PC-3 (cell line): ENCODE results near the gene OPRL1. TPM values are rescaled to one million over a fixed set of nuclear protein-coding genes. Genes with fewer than 3 reads are reported as not detected.

ENCODE experiments used
- ATAC-seq: fragments of 200-7000 bp; cut with Tn5 transposase; 2 replicates; pipeline ENCODE4 v1.9.1; 2020; ENCODE audit warnings: mild to moderate bottlenecking, moderate library complexity
- BruUV-seq: library from RNA; stranded (reverse); fragments of 400-500 nt; replicated peaks from 2 replicates; lab custom pipeline; 2021; lab: Mats Ljungman, UMichigan
- CTCF ChIA-PET: fragments of 300-600 bp; sonication (Branson Sonifier 250); formaldehyde crosslinking; loops from one replicate; lab custom pipeline; 2022; ENCODE audit warnings: antibody characterized with exemption; lab: Charles Lee
- POLR2A ChIA-PET: fragments of 300-600 bp; sonication (Branson Sonifier 250); formaldehyde crosslinking; loops from one replicate; lab custom pipeline; 2022; ENCODE audit warnings: antibody characterized with exemption; ENCODE audit not compliant: unreplicated experiment; lab: Charles Lee
- DNase-seq: peaks from one replicate; pipeline ENCODE4 v3.0.0-alpha.2; 2015
- H2AFZ ChIP-seq: fragments of 300-600 bp; sonication (generic); 2 replicates; pipeline ENCODE4 v1.6.0; 2016; ENCODE audit warnings: antibody characterized with exemption, low read length
- H3F3A ChIP-seq: fragments of 300-600 bp; sonication (generic); one replicate; pipeline ENCODE4 v1.6.0; 2017; ENCODE audit warnings: antibody characterized with exemption, low read length, control low read depth, mild to moderate bottlenecking; ENCODE audit not compliant: unreplicated experiment
- H3K27ac ChIP-seq: fragments of 300-600 bp; sonication (generic); 2 replicates; pipeline ENCODE4 v1.5.1; 2016; ENCODE audit warnings: mild to moderate bottlenecking, low read length
- H3K27me3 ChIP-seq: fragments of 300-600 bp; sonication (generic); 2 replicates; pipeline ENCODE4 v1.6.1; 2016; ENCODE audit warnings: low read length, mixed read lengths
- H3K36me3 ChIP-seq: fragments of 300-600 bp; sonication (generic); 2 replicates; pipeline ENCODE4 v1.6.1; 2016; ENCODE audit warnings: low read depth, mixed run types, low read length, mixed read lengths
- H3K4me1 ChIP-seq: fragments of 300-600 bp; sonication (generic); 2 replicates; pipeline ENCODE4 v1.5.1; 2016; ENCODE audit warnings: low read length; ENCODE audit not compliant: insufficient read depth
- H3K4me2 ChIP-seq: fragments of 300-600 bp; sonication (generic); 2 replicates; pipeline ENCODE4 v1.6.0; 2016; ENCODE audit warnings: low read length
- H3K4me3 ChIP-seq: fragments of 300-600 bp; sonication (generic); 2 replicates; pipeline ENCODE4 v1.5.1; 2016; ENCODE audit warnings: mild to moderate bottlenecking, low read length, mixed read lengths
- H3K79me2 ChIP-seq: fragments of 300-600 bp; sonication (generic); 2 replicates; pipeline ENCODE4 v1.6.1; 2017; ENCODE audit warnings: low read length, mixed read lengths
- H3K9ac ChIP-seq: fragments of 300-600 bp; sonication (generic); 2 replicates; pipeline ENCODE4 v1.6.0; 2016; ENCODE audit warnings: mild to moderate bottlenecking, low read length
- H3K9me2 ChIP-seq: fragments of 300-600 bp; sonication (generic); replicated peaks from 2 replicates; pipeline ENCODE4 v1.6.1; 2016; ENCODE audit warnings: mixed run types, low read length, mixed read lengths
- H3K9me3 ChIP-seq: fragments of 300-600 bp; sonication (generic); 2 replicates; pipeline ENCODE4 v1.6.1; 2016; ENCODE audit warnings: low read length, mixed read lengths
- H4K20me1 ChIP-seq: fragments of 300-600 bp; sonication (generic); 2 replicates; pipeline ENCODE4 v1.6.1; 2016; ENCODE audit warnings: low read length, mixed read lengths
- CTCF ChIP-seq: fragments of 300-600 bp; sonication (generic); conservative IDR thresholded peaks from 2 replicates; pipeline ENCODE4 v1.5.1; 2017; ENCODE audit warnings: antibody characterized with exemption, low read depth, mild to moderate bottlenecking, low read length
- EZH2 ChIP-seq: fragments of 300-600 bp; sonication (generic); IDR thresholded peaks from one replicate; pipeline ENCODE4 v1.6.1; 2017; ENCODE audit warnings: antibody characterized with exemption, mild to moderate bottlenecking, low read length; ENCODE audit not compliant: unreplicated experiment
- EZH2phosphoT487 ChIP-seq: fragments of 300-600 bp; sonication (generic); IDR thresholded peaks from 2 replicates; pipeline ENCODE4 v1.6.1; 2018; ENCODE audit warnings: mild to moderate bottlenecking, antibody characterized with exemption, low read length, borderline replicate concordance
- intact Hi-C: fragments of 100-400 bp; cut with micrococcal nuclease; formaldehyde crosslinking; loops from 2 replicates; pipeline ENCODE4 v1.9.0; 2023
- total RNA-seq: library from RNA; depleted of rRNA; stranded (reverse); fragments of >200 nt; gene quantifications from 2 replicates; pipeline ENCODE4 v1.2.3, GENCODE V29; 2014

The OPRL1 gene
- total RNA-seq, 1 experiment from 2014 or later = 5.6 TPM

GRCh38 chr20:64069614-64070243, 10.2 kb upstream of the OPRL1 start:
- no TSS peak for BruUV-seq
- Histone ChIP-seq H3F3A (no peaks in the 10 kb centered on the region), H3K36me3 (no peaks in the 10 kb centered on the region), H3K9ac (no peak overlapping the region), H3K4me3 (no peak overlapping the region), H3K9me3 (no peaks in the 10 kb centered on the region), H3K27me3 (no peaks in the 10 kb centered on the region), H3K9me2 (no peaks in the 10 kb centered on the region), H3K4me2 (no peak overlapping the region), H3K4me1 (peaks cover 18% of the 10 kb centered on the region), H3K27ac (no peak overlapping the region), H2AFZ (no peak overlapping the region), H4K20me1 (no peaks in the 10 kb centered on the region), H3K79me2 (no peaks in the 10 kb centered on the region)
- TF ChIP-seq EZH2 = no peak
- TF ChIP-seq CTCF = peak; percentile 92
- ATAC-seq = peak; percentile 53
- ChIA-PET CTCF (interaction anchor here (1.2 kb wide), 1 partner anchor 14 kb away, joined by 4 read pairs; no protein-coding TSS in a partner anchor), POLR2A (no interaction called here)
- DNase-seq = peak; percentile 48
- intact Hi-C loops = no loop called here

GRCh38 chr20:64070244-64070993, 9.5 kb upstream of the OPRL1 start:
- intact Hi-C loops = no loop called here
- Histone ChIP-seq H3K79me2 (no peaks in the 10 kb centered on the region), H3F3A (no peaks in the 10 kb centered on the region), H3K9ac (no peak overlapping the region), H3K36me3 (no peaks in the 10 kb centered on the region), H4K20me1 (no peaks in the 10 kb centered on the region), H3K9me2 (no peaks in the 10 kb centered on the region), H3K4me3 (no peak overlapping the region), H3K4me1 (peaks cover 11% of the 10 kb centered on the region), H3K27me3 (no peaks in the 10 kb centered on the region), H3K9me3 (no peaks in the 10 kb centered on the region), H2AFZ (no peak overlapping the region), H3K4me2 (no peak overlapping the region), H3K27ac (no peak overlapping the region)
- ChIA-PET CTCF (interaction anchor here (1.2 kb wide), 1 partner anchor 13 kb away, joined by 4 read pairs; no protein-coding TSS in a partner anchor), POLR2A (no interaction called here)
- no peak for ATAC-seq
- BruUV-seq = no TSS peak
- no peak for DNase-seq
- TF ChIP-seq EZH2phosphoT487 (no peak), EZH2 (no peak), CTCF (no peak)
